ENCODE measurements around the gene GAS7. TPM values are rescaled to one million over a fixed set of nuclear protein-coding genes. Genes with fewer than 3 reads are reported as not detected.

GAS7 gene
- total RNA-seq, 1 experiment from 2014 or later, result 6.0 TPM

- Histone ChIP-seq H3K14ac (ENCODE audit: insufficient read depth, low read length) (no peak overlapping the region), H2BK15ac (ENCODE audit: low read depth, low read length) (no peak overlapping the region), H2BK12ac (ENCODE audit: insufficient read length, low read depth, low read length) (no peak overlapping the region), H2AK5ac (ENCODE audit: insufficient read length, low read length) (no peak overlapping the region), H3K9me3 (ENCODE audit: control insufficient read depth, low read depth, low read length) (no peaks in the 10 kb centered on the region), H3K4me2 (ENCODE audit: insufficient read depth, insufficient read length, low read length) (no peak overlapping the region), H3K23ac (ENCODE audit: insufficient read length, low read depth, low read length) (no peak overlapping the region), H3K56ac (ENCODE audit: insufficient read length, low read depth, low read length) (no peak overlapping the region), H4K5ac (ENCODE audit: insufficient read length, low read depth, low read length) (no peak overlapping the region), H3K79me1 (ENCODE audit: insufficient read depth, low read depth, low read length, poor library complexity, severe bottlenecking) (no peaks in the 10 kb centered on the region), H2BK120ac (ENCODE audit: low read depth, low read length, poor library complexity, severe bottlenecking) (no peak overlapping the region), H3T11ph (ENCODE audit: low read length) (no peak overlapping the region), H4K8ac (replicated peaks; ENCODE audit: insufficient read length, low read depth, low read length) (no peak overlapping the region), H3K4me1 (ENCODE audit: insufficient read depth, low read length) (no peaks in the 10 kb centered on the region), H3K27me3 (ENCODE audit: insufficient read depth, low read length) (no peaks in the 10 kb centered on the region), H3K79me2 (ENCODE audit: insufficient read depth, low read length) (no peaks in the 10 kb centered on the region), H2AFZ (ENCODE audit: low read length) (no peak overlapping the region), H4K20me1 (ENCODE audit: control insufficient read depth, insufficient read depth, insufficient read length) (no peaks in the 10 kb centered on the region), H3K27ac (ENCODE audit: insufficient read length, low read depth, low read length) (no peak overlapping the region), H3K9ac (ENCODE audit: extremely low read depth, insufficient read length, low read length) (no peak overlapping the region), H3K4ac (ENCODE audit: low read depth, low read length) (no peak overlapping the region), H3K18ac (ENCODE audit: insufficient read length, low read depth, low read length) (no peak overlapping the region), H2BK20ac (ENCODE audit: low read depth, low read length, poor library complexity, severe bottlenecking) (no peak overlapping the region), H2BK5ac (ENCODE audit: insufficient read length, low read length) (no peak overlapping the region), H3K23me2 (ENCODE audit: insufficient read length, low read depth, low read length, poor library complexity, severe bottlenecking) (no peaks in the 10 kb centered on the region), H4K91ac (ENCODE audit: insufficient read length, low read depth, low read length) (no peak overlapping the region)
- DNase-seq, result no peak
- WGBS (ENCODE audit: extremely low coverage, insufficient read length, low lambda C conversion rate), result no CpG with 5 or more reads among the region's 4 CpGs
- no peak overlapping the region for H3K27ac Mint-ChIP-seq
- H3K27me3 Mint-ChIP-seq (ENCODE audit: low read depth), result no peaks in the 10 kb centered on the region; the same call in 1 of the 2 replicates
- TF ChIP-seq CTCF (conservative IDR thresholded peaks at IDR 0.05), result no peak
- peaks cover 0 to 3% (median 0%) of the 10 kb centered on the region in 3 experiments; a peak in 1 of 7 replicates for H3K36me3 Mint-ChIP-seq (ENCODE audit: insufficient read depth in 1 of 3, low read depth in 3 of 3)
- H3K9me3 Mint-ChIP-seq, result no peaks in the 10 kb centered on the region; a peak in 1 of 5 replicates
- no peak overlapping the region for H3K4me3 Mint-ChIP-seq
- H3K4me1 Mint-ChIP-seq, result peaks cover 0 to 2% of the 10 kb centered on the region in 2 experiments; a peak in 1 of 4 replicates
Observed at GRCh38 chr17:9994761-9995160, 203.6 kb downstream of the GAS7 start.
